GM23338 (cell line): ENCODE results near the gene NLGN3.

ENCODE experiments used
- CTCF ChIP-seq, 2 experiments: fragments of 200-600 bp in 1 of 2; sonication (generic) in 1 of 2; conservative IDR thresholded peaks; 2 replicates each; pipeline versions ENCODE4 v1.5.1 to v1.6.1; 2016 to 2017; ENCODE audit warnings: antibody characterized with exemption in 2 of 2, low read depth in 2 of 2, mild to moderate bottlenecking in 2 of 2, moderate library complexity in 1 of 2
- EZH2 ChIP-seq: fragments of 200-600 bp; sonication (generic); IDR thresholded peaks from one replicate; pipeline ENCODE4 v1.8.0; 2017; ENCODE audit warnings: antibody characterized with exemption, mild to moderate bottlenecking, low read depth; ENCODE audit not compliant: unreplicated experiment
- POLR2AphosphoS5 ChIP-seq: IDR thresholded peaks from 2 replicates; pipeline ENCODE4 v1.6.1; 2016; ENCODE audit warnings: antibody characterized with exemption, low read depth
- REST ChIP-seq: IDR thresholded peaks from one replicate; pipeline ENCODE4 v1.6.1; 2018; ENCODE audit warnings: antibody characterized with exemption; ENCODE audit not compliant: unreplicated experiment
- ZNF462 ChIP-seq: fragments of 250-450 bp; sonication (Bioruptor Pico); IDR thresholded peaks from 2 replicates; pipeline ENCODE4 v1.5.0; 2020; ENCODE audit warnings: mild to moderate bottlenecking, moderate library complexity

- no peak for TF ChIP-seq ZNF462 (CRISPR knock-in tag)
- no peak for TF ChIP-seq EZH2
- TF ChIP-seq POLR2AphosphoS5 = no peak
- no peak for TF ChIP-seq CTCF (conservative IDR thresholded peaks at IDR 0.05; ENCODE audit: low read depth in 2 of 2)
- TF ChIP-seq REST = no peak
Measured at GRCh38 chrX:71131510-71131909, 13.1 kb upstream of the NLGN3 start.
